HG02981 (cell line): ENCODE measurements around the gene SDSL.

ENCODE experiments used
- ATAC-seq: cut with Tn5 transposase; IDR thresholded peaks from one replicate; pipeline ENCODE4 v1.9.1; 2021; ENCODE audit warnings: mild to moderate bottlenecking, moderate library complexity; ENCODE audit not compliant: unreplicated experiment

SDSL gene

GRCh38 chr12:113445544-113446171 is 23.5 kb downstream of the SDSL start:
- ATAC-seq = no peak

GRCh38 chr12:113448873-113449272 is 26.7 kb downstream of the SDSL start:
- no peak for ATAC-seq

GRCh38 chr12:113449299-113449698 is 27.1 kb downstream of the SDSL start:
- no peak for ATAC-seq

GRCh38 chr12:113449839-113450238 is 27.7 kb downstream of the SDSL start:
- ATAC-seq = no peak

GRCh38 chr12:113452458-113452857 is 30.3 kb downstream of the SDSL start:
- no peak for ATAC-seq

- no peak for ATAC-seq
These were observed 31.1 kb downstream of the SDSL start for GRCh38 chr12:113453330-113453729.

- ATAC-seq = no peak
These were observed 34.0 kb downstream of the SDSL start for GRCh38 chr12:113456199-113456598.

- ATAC-seq = no peak
These were observed 34.6 kb downstream of the SDSL start for GRCh38 chr12:113456761-113457160.

GRCh38 chr12:113457185-113457584 is 35.0 kb downstream of the SDSL start:
- no peak for ATAC-seq

- no peak for ATAC-seq
These were observed 35.5 kb downstream of the SDSL start for GRCh38 chr12:113457710-113458109.

GRCh38 chr12:113459981-113460380 is 37.8 kb downstream of the SDSL start:
- ATAC-seq = no peak

- no peak for ATAC-seq
These were observed 39.5 kb downstream of the SDSL start for GRCh38 chr12:113461666-113462065.

- no peak for ATAC-seq
These were observed 40.1 kb downstream of the SDSL start for GRCh38 chr12:113462117-113462774.

- no peak for ATAC-seq
These were observed 41.0 kb downstream of the SDSL start for GRCh38 chr12:113462998-113463745.

- ATAC-seq = no peak
These were observed 41.7 kb downstream of the SDSL start for GRCh38 chr12:113463746-113464451.

GRCh38 chr12:113464452-113464775 is 42.2 kb downstream of the SDSL start:
- no peak for ATAC-seq

- no peak for ATAC-seq
These were observed 42.9 kb downstream of the SDSL start for GRCh38 chr12:113464852-113465719.

- ATAC-seq = no peak
These were observed 43.8 kb downstream of the SDSL start for GRCh38 chr12:113465808-113466453.

- no peak for ATAC-seq
These were observed 44.4 kb downstream of the SDSL start for GRCh38 chr12:113466454-113467141.

GRCh38 chr12:113467142-113467501 is 44.9 kb downstream of the SDSL start:
- ATAC-seq = no peak
